HG03103 (cell line): ENCODE results near the gene BRMS1.

Experiments used
- ATAC-seq: cut with Tn5 transposase; IDR thresholded peaks from one replicate; pipeline ENCODE4 v1.9.1; 2021; ENCODE audit warnings: low read depth; ENCODE audit not compliant: unreplicated experiment

BRMS1 gene

DNA sequence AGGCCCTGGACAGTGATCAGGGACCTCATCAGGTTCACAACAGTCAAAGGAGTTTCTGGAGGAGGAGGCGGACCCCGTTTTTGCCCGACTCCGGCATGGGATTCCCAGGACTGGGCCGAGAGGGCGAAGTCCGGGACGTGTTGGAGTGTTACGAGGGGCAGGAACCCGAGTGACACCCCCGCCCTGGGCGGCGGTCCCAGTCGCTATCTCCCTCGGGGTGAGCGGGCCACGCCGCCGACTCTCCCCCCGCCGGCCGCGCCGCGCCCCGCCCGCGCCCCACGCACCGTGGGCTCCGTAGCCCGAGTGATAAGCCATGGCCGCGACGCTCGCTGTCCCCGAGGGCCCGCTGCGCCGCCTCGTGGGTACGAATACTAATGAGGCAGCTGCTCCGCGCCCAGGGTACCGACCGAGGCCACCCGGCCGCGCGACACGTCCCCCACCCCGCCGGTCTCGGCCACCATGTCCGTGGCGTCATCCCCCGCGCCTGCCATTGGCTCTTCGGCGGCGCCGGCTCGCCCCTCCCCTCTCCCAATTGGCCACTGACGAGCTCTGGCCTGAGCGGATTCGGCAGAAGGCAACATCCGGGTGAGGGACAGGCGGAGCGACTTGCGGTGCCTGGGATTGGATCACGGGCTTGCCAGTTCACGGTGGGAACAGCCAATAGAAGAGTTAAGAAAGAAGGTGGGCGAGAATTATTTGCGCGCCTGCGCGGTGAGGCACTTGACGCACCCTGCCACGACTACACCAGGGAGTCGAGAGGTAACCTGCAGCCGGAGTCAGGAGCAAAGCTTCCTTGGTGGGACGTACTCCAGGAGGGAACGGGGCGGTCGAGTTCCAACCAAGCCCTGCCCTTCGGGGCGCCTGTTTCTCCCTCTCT, 56.0 kb downstream of the BRMS1 start, which contains the start of gene YIF1A:
Gene YIF1A, minus strand, starts transcription at position 473 of the 877 bp plus-strand sequence. Its CDS starts 158 bp downstream, at position 315.
- ATAC-seq: peak; percentile 91

DNA sequence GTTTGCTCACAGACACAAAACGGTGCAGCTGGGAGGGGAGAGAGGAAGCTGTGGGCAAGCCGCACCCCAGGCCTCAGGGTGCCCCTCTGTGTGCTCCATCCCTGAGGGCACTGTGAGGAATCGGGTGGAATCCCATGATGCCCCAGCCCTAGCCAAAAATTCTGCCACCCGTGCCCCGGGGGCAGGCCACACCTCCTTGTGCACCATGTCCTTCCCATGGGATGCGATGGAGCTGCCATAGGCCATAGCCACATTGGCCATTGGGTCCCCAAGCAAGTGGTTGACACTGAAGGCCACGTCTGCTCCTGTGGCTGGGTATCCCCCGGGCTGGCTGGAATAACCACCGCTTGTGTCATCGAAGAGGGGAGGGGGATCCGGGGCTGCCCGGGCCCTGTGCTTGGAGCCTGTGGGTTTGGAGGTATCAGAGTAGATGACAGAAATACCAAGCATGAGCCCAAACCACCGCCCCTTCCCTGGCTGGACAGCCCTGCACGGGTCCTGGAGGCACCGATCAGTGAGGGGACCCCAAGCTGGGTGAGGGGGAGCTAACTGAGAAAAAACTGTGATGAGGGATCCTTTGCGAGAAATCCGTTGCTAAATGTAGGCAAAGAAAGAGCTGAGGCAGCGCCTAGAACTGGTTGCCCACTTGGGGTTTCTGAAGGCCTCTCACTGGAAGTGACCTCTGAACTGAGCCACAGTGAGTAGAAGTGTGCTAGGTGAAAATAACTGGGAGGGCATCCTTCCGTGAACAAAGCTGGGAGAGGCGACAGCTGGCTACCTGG, 56.8 kb downstream of the BRMS1 start:
- no peak for ATAC-seq
